ENCODE results near the gene BCKDHA.

The BCKDHA gene

GRCh38 chr19:41384351-41384750, 13.3 kb upstream of the BCKDHA start:
- TF ChIP-seq POLR2AphosphoS5 (IDR thresholded peaks at IDR 0.05; ENCODE audit: low read depth) = no peak
- TF ChIP-seq CTCF (IDR thresholded peaks at IDR 0.05; ENCODE audit: insufficient read depth, low read length) = no peak
- no peak for TF ChIP-seq REST (IDR thresholded peaks at IDR 0.05; ENCODE audit: insufficient replicate concordance, low read depth)
- TF ChIP-seq SPI1 (IDR thresholded peaks at IDR 0.05; ENCODE audit: borderline replicate concordance, low read depth) = no peak
- no peak for TF ChIP-seq GABPA (IDR thresholded peaks at IDR 0.05; ENCODE audit: low read depth)
- no peak for DNase-seq (ENCODE audit: low read depth in 1 of 2, low spot score in 1 of 2)
- Histone ChIP-seq H3K27ac (replicated peaks) (no peak overlapping the region), H3K4me3 (replicated peaks; ENCODE audit: insufficient read depth, low read length) (no peak overlapping the region), H3K27me3 (ENCODE audit: insufficient read depth, poor library complexity, severe bottlenecking) (no peaks in the 10 kb centered on the region)

GRCh38 chr19:41386442-41386841, 11.2 kb upstream of the BCKDHA start:
- H3K27me3 ChIP-seq (ENCODE audit: insufficient read depth, poor library complexity, severe bottlenecking) = no peaks in the 10 kb centered on the region
- TF ChIP-seq GABPA (IDR thresholded peaks at IDR 0.05; ENCODE audit: low read depth) = no peak
- no peak for TF ChIP-seq CTCF (IDR thresholded peaks at IDR 0.05; ENCODE audit: insufficient read depth, low read length)
- TF ChIP-seq SPI1 (IDR thresholded peaks at IDR 0.05; ENCODE audit: borderline replicate concordance, low read depth) = no peak
- no peak for TF ChIP-seq POLR2AphosphoS5 (IDR thresholded peaks at IDR 0.05; ENCODE audit: low read depth)
- TF ChIP-seq REST (IDR thresholded peaks at IDR 0.05; ENCODE audit: insufficient replicate concordance, low read depth) = no peak
- no peak overlapping the region; the same call in 1 of the 2 replicates for H3K27ac ChIP-seq (replicated peaks)
- H3K4me3 ChIP-seq (replicated peaks; ENCODE audit: insufficient read depth, low read length) = no peak overlapping the region
- no peak for DNase-seq (ENCODE audit: low read depth in 1 of 2, low spot score in 1 of 2)

- Histone ChIP-seq H3K27ac (replicated peaks) (no peak overlapping the region), H3K4me3 (replicated peaks; ENCODE audit: insufficient read depth, low read length) (no peak overlapping the region), H3K27me3 (ENCODE audit: insufficient read depth, poor library complexity, severe bottlenecking) (no peaks in the 10 kb centered on the region)
- DNase-seq (ENCODE audit: low read depth in 1 of 2, low spot score in 1 of 2) = no peak
- TF ChIP-seq REST (IDR thresholded peaks at IDR 0.05; ENCODE audit: insufficient replicate concordance, low read depth) = no peak
- TF ChIP-seq GABPA (IDR thresholded peaks at IDR 0.05; ENCODE audit: low read depth) = no peak
- no peak for TF ChIP-seq POLR2AphosphoS5 (IDR thresholded peaks at IDR 0.05; ENCODE audit: low read depth)
- no peak for TF ChIP-seq SPI1 (IDR thresholded peaks at IDR 0.05; ENCODE audit: borderline replicate concordance, low read depth)
- no peak for TF ChIP-seq CTCF (IDR thresholded peaks at IDR 0.05; ENCODE audit: insufficient read depth, low read length)
Measured at GRCh38 chr19:41391618-41392017, 6.0 kb upstream of the BCKDHA start.
